T-helper 1 cell (primary cell): ENCODE data around the gene HPX.
A peak's percentile ranks its signal among the peaks of the same experiment; 100 is the strongest.

Experiments used
- DNase-seq, 5 donors: peaks; one replicate each; pipeline ENCODE4 v3.0.0-alpha.2; 2012 to 2020
- total RNA-seq, 4 donors: gene quantifications; one replicate each; lab custom pipeline; 2026; lab: John Stamatoyannopoulos, UW

Gene HPX, protein sequence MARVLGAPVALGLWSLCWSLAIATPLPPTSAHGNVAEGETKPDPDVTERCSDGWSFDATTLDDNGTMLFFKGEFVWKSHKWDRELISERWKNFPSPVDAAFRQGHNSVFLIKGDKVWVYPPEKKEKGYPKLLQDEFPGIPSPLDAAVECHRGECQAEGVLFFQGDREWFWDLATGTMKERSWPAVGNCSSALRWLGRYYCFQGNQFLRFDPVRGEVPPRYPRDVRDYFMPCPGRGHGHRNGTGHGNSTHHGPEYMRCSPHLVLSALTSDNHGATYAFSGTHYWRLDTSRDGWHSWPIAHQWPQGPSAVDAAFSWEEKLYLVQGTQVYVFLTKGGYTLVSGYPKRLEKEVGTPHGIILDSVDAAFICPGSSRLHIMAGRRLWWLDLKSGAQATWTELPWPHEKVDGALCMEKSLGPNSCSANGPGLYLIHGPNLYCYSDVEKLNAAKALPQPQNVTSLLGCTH
- 0.36 to 1.7 (median 1.0) reads per million in 4 donors for total RNA-seq

DNA sequence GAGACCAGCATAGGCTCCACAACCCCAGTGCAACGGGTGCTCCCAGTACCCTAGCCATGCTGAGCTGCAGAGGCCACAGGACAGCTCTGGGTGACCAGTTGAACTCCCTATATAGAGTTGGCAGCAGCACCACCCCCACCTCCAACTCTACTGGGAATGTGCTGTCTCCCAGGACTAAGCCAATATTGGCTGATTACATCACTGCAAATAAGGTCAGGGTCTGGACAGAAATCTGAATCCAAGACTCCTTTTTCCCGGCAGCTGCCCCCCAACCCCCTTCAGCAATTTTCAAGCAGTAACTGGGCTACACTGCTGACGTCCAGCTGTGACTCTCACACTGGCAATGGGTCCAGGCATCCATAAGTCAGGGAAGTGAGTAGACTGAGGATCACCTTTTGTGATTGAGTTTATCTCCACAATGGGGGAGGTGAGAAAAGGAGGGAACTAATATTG lies at the start of gene HPX:
Gene HPX (minus strand): TSS at position 82 of the 453 bp plus-strand sequence. CDS start 24 bp downstream, at position 58.
- DNase-seq, result no peak

DNA sequence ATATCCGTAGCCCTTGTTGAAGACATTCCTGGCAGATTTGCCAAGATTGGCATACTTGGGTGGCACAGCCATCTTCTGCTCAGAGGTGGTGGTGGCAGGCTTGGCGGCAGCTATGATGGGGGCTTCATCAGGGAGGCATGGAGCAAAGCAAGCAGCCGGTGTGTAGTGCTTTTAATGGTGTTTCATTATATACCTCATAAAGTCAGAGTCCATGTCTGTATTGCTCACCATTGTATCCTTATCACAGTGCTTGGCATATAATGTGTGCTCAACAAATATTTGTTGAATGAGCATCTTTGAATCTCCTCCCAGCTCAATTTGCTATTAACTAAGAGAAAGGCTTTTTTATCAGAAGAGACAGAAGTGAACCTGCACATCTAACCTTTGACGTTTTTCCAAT lies 48.5 kb upstream of the HPX start:
- no peak for DNase-seq

DNA sequence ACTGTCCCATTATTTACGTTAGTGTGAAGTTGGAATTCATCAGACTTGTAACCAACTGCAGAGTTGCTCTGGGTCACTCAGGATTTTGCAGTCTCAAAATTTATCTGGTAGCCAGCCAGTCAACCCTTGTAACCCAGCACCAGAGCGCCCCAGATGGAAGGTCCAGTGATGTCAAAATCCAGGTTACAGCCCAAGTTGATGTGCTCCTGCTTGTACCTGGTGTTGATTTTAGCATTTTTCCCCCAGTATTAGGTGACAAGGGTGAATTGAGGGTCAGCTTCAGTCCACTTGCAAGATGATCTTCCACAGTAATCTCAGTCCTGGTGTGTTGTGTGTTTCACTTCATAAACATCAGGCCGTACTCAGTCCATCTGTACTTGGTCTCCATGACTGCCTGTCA lies 48.0 kb upstream of the HPX start:
- DNase-seq, result no peak

DNA sequence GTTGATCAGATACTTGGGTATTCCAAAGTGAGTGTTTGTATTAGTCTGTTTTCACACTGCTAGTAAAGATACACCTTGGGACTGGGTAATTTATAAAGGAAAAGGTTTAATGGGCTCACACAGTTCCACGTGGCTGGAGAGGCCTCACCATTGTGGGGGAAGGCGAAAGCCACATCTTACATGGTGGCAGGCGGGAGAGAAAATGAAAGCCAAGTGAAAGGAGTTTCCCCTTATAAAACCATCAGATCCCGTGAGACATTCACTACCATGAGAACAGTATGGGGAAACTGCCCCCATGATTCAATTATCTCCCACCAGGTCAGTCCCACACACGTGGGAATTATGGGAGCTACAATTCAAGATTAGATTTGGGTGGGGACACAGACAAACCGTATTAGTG lies 47.6 kb upstream of the HPX start:
- DNase-seq, result no peak

DNA sequence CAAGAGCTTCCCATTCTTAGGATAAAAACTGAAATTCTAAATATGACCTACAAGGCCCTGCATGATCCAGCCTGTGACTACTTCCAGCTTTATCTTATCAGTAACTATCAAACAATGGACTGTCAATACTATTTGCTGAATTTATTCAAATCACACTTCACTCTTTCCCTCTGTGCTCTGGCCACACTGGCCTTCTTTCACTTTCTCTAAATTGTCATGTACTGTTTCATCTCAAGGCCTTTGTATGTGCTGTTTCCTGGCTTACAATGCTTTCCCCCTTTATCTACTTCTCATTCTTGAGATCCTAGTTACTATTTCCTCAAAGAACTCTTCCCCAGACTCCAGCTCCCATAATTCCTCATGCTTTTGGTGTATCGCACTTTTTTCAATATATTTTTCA lies 46.2 kb upstream of the HPX start:
- DNase-seq, result no peak

DNA sequence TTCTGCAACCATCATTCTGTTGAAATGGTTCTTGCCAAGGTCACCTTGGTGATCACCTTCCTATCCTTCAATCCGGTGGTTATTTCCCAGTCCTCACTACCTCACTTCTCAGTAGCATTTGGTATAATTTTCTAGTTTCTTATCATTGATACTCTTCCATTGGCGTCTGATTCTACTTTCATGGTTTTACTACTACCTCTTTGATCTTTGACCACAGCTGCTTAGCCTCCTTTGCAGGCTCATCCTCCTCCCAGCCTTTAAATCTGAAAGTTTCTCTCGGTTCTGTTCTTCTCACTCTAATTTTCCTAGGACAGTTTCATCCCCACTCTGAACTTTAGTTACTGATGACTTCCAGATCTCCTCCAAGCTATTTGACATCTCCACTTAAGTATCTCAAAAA lies 45.5 kb upstream of the HPX start:
- DNase-seq, result no peak

DNA sequence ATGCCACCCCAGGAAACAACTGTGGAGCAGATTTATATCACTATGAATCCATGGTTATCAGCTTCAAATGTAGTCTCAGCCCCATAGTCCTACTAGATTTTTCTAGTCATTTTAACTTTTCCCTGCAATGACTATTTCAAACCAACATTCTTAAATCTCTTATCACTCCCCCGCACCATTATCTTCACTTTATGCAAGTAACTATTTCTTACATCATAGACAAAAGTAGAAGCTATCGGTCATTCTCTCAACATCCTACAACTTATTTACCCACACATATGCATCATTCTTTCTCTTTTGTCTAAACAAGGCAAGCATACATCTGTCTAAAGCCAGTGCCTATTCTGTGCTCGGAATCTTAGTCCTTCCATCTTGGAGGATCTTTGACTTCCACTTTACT lies 44.9 kb upstream of the HPX start:
- DNase-seq, result no peak

DNA sequence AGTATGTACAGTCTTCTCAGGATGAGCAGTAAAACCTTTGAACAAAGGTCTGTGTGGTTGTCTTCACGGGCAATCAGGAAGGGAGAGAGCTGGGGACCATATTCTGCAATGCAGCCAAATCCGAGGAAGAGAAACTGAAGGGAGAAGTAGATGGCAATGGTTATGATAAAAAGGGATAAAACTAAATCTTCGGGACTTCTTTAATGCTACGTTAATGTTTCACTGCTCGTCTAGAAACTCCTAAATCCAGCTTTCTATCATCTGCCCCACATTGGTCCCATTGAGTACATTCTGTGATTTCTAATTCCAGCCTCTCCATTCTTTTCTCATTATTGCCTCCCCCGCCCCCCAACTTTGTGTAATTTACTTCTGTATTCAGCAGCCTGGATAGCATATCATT lies 42.2 kb upstream of the HPX start:
- DNase-seq, result no peak

DNA sequence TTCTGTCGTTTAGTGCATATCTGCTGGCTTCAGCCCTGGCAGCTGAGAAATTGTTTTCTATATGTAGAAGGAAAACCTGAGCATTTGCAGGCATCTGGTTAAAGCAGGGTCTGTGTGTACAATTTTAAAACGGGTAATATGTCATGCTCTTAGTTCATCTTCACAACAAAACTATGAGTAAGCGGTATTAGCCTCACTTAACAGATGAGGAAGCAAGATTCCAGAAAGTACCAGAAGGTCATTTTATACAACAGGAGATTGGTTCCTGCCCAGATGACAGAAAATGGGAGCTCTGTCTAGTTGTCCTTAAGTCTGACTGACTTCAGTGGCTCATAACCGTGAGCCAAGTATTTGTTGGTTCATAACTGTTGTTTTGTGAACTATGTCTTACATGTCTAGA lies 41.7 kb upstream of the HPX start:
- DNase-seq, result no peak

DNA sequence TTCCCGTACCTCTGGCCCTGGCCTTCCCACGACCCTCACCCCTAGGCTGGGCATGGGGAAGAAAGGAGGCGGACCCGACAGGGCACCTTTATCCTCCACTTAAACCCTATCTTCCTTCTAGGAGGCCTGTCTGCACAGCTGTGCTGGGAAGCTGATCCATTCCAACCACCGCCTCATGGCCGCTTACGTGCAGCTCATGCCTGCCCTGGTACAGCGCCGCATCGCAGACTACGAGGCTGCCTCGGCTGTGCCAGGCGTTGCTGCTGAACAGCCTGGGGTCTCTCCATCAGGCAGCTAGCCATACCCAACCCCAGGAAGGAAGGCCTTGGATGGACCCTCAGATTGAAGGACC lies 41.1 kb upstream of the HPX start:
- DNase-seq, result no peak

DNA sequence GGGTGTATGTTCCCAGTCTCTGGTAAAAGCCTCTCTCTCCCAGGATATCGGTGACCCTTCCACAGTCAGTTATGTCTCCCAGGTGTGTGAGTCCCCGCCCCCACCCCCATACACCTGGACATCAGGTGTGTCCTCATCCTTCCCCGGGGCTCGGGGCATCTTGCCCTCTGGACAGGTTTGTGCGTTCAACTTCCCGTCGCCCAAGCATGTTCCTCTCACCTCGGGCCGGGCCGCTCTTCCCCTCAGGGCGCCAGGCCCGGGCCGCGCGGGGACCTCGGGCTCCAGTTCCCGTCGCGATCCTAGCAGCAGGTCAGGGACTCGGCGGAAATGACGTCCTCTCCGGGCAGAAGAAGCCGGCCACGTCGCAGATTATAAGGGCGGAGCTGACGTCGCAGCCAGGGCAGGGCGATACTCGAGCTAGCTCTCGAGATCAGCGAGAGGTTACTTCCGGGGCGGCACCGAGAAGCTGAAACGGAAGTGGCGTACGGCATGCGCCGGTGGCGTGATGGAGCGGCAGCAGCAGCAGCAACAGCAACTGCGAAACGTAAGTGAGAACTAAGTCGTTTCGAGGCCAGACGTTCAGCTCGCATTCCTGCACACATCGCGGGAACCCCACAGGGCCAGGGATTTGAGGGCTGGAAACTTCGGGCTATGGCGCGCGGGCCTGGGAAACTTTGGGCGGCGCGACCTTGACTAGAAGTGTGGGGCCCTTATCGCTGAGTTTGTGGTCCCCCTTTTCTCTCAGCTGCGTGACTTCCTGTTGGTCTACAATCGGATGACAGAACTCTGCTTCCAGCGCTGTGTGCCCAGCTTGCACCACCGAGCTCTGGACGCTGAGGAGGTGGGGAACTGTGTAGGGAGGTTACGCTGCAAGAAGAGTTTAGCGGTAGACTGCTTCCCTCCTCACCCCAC lies 40.5 kb upstream of the HPX start, which contains the start of the genes ARFIP2 and TIMM10B:
Gene ARFIP2 (minus strand): TSS at position 320 of the 912 bp plus-strand sequence. CDS start 910 bp downstream, outside the sequence.
Gene TIMM10B (plus strand): TSS at position 490 of the 912 bp plus-strand sequence. CDS start 16 bp downstream, at position 506.
- peak; percentile 91 to 98 (median 95) for DNase-seq

DNA sequence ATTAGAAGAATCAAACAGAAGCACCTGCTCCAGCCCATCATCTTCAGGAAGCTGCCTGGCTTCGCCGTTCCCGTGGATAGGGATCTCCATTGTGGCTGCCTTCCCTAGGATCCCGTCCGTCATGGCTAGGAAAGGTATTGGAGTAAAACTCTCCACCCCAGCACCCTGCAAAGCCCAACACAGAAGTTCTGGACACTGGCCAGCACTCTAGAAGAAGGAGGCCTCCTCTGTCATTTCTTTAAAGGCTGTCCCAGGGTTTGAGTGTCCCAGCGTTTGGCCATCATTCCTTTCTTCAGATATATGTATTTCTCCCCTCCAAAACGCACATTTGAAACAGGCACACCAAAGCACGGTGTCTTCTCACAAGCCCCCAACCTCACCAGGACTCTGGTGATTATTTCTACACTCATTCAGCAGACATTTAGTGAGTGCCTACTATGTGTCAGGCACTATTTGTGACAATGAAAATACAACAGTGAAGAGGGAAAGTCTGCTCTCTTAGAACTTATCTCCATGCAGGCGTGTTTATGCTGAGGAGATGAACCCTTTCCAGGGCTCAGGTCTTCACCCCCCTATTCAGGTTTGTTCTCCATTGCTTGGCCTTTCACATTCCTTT lies 39.6 kb upstream of the HPX start:
- no peak for DNase-seq

DNA sequence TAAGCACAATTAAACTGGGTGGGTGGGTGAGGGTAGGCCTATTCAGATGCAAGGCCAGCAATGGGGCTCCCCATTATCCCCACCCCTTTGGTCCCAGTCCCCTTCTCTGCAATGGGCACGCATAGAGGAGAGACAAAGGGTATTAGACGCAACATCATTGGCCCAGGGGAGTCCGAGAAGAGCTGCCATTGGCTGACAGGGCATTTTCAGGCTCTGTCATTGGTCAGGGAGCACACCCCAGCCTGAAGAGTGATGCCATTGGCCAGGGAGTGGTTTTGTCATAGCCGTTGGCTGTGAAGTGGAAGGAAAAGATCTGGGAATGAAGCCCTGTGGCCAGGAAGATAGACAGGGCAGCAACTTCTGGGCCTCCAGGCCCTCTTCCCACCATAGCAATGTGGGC lies 35.8 kb upstream of the HPX start:
- DNase-seq, result no peak

DNA sequence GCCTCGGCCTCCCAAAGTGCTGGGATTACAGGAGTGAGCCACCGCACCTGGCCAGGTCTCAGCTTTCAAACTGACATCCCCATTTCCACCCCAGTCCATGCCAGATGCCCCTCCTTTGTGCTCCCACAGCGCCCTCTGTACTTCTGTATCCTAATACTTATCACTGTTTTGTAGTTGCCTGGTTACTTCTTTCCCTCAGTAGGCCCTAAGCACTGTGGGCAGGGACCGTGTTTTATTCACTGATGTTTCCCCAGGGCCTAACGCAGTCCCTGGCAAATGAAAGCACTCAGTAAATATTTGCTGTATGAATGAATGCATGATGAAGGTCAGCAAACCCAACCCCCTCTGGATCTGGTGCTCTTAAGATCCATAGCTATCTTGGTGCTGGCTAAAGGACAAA lies 35.1 kb upstream of the HPX start:
- no peak for DNase-seq

DNA sequence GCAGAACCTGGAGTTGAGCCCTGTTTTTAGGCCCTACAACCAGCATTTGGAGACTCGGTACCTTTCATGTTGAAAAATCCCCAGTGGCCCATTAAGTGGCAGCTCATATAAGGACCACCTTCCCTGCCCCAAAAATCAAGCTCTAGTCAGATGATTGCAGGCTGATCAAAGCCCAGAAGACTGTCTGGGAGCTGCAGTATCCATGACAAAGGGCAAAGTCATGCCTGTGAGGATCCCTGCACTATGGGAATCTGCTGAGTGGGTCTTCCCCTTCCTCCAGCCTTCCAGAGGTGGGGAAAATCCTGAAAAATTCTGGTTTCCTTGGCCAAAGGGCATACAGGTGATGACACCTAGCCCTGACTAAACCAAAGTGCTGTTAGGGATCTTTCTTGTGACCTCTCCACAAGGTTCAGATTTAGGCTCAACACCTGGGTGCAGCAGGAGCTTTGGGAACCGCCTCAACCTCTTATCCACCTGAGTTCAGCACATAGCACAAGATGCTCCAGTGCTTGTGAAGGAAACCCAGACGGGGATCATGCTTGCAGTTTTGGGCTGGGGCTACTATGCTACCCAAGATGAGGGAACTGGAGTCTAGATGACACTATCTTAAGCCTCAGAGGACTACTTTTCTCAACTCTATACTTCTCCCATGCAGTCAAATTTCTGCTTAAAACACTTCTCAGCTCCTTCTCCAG lies 34.2 kb upstream of the HPX start:
- no peak for DNase-seq

DNA sequence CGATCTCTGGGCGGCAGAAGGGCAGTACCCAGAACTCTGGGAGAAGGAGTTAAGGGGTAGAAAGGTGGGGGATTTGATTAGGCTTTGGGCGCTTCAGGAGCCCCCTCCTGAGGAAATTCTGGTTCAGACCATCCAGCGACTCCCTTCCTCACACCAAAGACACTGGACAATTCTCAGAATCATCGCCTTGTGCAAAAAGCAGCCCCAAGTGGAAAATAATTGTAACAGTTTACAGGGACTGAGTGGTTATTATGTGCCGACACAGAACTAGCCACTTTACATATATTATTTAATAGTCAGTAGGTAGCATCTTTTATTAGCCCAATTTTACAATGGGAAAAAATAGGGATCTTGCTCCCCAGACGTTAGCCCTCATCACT lies 33.6 kb upstream of the HPX start:
- no peak for DNase-seq

DNA sequence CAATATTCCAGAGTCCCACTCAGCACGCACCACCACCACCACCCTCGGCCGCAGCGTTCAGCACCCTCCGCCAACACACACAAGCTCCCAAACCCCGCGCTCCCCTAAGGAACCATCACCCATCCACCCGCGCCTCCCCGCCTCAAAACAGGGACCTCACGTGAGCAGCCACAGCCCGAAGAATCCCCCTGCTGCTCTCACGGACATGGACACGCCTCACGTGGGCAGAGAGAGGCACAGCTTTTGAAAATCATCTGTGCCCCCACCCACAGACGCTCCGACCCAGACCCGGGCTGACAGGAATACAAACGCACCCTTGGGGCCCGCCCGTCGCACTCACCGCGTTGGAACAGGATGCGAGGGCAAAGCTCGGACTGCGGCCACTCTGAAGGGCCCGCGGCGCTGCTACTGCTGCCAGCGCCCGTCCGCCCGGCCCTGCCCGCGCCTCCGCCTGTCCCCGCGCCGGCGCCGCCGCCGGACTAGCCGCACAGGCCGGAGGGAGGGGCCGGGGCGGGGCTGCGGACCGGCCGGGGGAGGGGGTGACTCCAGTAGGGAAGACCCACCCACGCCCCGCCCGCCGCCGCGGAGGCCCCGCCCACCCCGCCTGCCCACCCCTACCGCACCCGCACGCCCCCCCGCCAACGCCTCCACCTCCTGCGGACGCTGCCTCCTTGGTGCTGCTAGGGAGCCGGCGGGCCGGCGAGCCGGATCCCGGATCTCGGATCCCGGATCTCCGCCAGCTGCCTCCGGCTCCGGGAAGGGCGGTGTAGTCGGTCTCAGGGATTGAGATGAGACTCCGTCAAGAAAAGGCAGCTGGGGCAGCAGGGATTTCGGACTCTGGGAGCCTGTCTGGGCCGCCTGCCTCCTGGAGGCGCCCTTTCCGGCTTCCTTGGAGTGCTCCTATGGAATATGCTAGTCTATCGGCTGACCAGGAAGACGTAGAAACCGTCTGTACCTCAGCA lies 32.9 kb upstream of the HPX start, which contains the start of gene TRIM3:
Gene TRIM3 (minus strand): TSS at position 491 of the 962 bp plus-strand sequence. CDS start 8,246 bp downstream, outside the sequence.
- peak; percentile 49 to 77 (median 74) for DNase-seq

DNA sequence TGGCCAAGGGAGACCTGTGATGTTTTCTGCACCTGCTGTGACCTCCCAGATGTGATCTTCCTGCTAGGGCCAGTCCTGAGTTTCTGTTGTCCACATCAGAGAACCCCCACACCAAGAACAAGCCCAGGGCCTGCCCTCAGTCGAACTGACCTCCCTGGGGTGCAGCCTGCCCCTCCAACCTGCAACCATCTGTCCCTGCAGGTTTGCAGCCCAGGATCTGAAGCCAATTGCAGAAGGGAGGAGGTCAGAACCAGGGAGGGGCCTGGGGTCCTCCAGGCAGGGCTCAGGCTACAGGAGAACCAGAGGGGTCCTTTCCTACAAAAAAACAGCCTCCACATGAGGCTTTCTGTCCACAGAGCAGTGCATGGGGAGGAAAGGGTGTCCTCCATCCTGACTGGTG lies 32.1 kb upstream of the HPX start:
- no peak for DNase-seq

DNA sequence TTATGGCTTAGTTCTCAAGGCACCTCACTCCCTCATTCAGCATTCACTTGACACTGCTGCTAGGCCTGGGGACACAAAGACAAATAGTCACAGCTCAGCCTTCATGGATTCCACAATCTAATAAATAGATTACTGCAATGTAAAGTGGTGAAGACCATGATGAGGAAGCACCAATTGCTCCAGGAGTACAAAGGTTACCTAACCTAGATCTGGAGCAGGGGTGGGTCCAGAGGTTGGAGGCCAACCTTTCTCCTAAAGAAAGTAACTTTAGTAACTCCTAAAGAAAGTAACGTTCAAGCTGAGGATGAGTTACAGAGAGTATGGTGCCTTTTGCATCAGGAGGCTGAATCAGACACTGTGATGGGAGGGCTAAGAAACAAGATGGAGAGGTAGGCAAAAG lies 28.8 kb upstream of the HPX start:
- no peak for DNase-seq

DNA sequence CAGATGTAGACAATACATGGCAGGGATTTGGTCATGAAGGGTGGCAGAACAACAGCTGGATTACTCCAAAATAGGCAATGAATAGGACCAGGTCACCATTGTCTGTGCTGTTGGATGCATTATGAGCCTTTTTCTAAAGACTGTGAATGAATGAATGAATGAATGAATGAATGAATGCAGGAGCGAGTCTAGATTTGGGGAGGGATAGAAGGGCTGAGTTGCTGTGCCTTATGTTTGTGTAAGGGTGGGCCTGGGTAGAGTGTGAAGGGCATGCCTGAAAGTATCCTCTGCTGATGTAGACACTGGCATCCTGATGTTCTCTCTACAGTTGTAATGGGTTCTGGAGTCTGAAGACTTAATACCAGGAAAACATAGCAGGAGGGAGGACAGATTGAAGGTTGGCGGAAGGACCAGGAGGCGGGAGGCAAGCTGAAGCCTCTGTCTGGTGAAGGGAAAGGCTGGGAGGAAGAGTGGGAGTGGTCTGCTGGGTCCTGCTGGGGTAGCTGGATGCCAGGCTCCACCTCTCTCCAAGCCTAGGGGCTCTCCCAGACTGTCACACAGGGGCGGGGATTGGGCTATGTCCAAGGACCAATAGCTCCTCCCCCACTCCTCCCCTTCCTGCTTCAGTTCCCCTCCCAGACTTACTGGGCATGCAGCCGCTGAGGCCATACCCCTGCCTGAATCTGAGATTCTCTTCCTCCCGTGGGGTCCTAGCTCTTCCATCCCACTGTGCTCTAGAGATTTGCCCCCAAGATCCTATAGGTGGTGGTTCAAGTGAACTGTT lies 28.1 kb upstream of the HPX start:
- DNase-seq, result no peak
